Testis (tissue), 2 donors: ENCODE results near the gene PSME1.

Experiments
- POLR2A ChIP-seq: fragments of 450-650 bp; IDR thresholded peaks from one replicate; pipeline ENCODE4 v1.6.1; 2017; ENCODE audit warnings: antibody characterized with exemption, mild to moderate bottlenecking, moderate library complexity
- TF ChIP-seq, protein P1 (sequence below), 3 experiments: fragments of 450-650 bp in 2 of 3; fragments of 200-600 bp in 1 of 3; sonication (generic) in 1 of 3; IDR thresholded peaks; one replicate each; pipeline ENCODE4 v1.5.1; 2016 to 2019; ENCODE audit warnings: antibody characterized with exemption in 3 of 3, mild to moderate bottlenecking in 2 of 3, moderate library complexity in 1 of 3

GRCh38 chr14:24179294-24179960 lies 43.4 kb downstream of the PSME1 start:
- TF ChIP-seq, protein P1, sequence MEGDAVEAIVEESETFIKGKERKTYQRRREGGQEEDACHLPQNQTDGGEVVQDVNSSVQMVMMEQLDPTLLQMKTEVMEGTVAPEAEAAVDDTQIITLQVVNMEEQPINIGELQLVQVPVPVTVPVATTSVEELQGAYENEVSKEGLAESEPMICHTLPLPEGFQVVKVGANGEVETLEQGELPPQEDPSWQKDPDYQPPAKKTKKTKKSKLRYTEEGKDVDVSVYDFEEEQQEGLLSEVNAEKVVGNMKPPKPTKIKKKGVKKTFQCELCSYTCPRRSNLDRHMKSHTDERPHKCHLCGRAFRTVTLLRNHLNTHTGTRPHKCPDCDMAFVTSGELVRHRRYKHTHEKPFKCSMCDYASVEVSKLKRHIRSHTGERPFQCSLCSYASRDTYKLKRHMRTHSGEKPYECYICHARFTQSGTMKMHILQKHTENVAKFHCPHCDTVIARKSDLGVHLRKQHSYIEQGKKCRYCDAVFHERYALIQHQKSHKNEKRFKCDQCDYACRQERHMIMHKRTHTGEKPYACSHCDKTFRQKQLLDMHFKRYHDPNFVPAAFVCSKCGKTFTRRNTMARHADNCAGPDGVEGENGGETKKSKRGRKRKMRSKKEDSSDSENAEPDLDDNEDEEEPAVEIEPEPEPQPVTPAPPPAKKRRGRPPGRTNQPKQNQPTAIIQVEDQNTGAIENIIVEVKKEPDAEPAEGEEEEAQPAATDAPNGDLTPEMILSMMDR (IDR thresholded peaks at IDR 0.05), result no peak
- TF ChIP-seq POLR2A, result no peak
